ENCODE data around the gene OPN3. TPM values are rescaled to one million over a fixed set of nuclear protein-coding genes. Genes with fewer than 3 reads are reported as not detected.

OPN3 gene
- total RNA-seq, 2 donors from 2014 or later: 11.7 to 39.1 TPM

DNA sequence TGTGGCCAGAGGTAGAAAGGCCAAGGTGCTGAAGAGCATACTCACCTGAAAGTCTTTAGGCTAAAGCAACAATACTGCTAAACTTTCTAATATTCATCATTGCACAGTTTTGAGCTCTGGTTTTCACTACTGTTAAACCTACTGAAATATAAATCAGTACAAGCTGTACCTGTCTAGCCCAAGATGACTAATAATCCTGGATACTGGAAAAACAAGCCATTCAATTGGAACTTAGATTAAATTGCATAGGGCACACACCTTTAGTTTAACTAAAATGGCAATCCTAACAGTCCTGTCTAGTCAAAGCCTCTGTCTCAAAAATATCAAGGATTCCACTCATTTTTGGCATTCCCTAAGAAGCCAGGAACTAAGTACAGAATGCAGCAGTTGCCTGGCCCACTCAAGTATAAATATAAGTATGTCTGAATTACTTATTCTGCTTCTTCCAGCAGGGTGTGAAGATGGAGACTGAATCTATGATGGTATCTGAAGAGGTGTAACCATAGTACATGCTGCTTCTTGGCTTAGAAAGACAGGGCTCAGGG, 3.1 kb downstream of the OPN3 start:
- Histone ChIP-seq H3K4me3 (no peak overlapping the region), H3K27ac (no peak overlapping the region)

DNA sequence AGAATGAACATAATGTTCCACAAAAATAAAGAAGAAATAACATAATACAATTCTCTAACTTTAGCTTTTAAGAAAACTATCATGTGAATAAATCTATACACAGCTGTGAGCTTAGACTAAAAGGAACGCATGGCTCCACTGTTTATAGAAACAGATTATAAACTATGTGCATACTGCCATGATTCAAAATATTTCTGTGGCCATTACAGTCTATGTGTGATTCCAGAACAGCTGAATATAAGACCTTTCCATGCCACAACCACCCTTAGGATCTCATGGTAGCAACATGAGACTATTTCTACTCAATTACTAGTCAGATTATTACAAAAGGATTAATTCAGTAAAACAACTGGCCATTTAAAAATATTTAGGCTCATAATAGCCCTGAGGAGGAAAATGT, 3.9 kb downstream of the OPN3 start:
- Histone ChIP-seq H3K4me1 (no peaks in the 10 kb centered on the region), H3K27ac (no peak overlapping the region), H3K9ac (ENCODE audit: low read depth in 2 of 2, low read length in 2 of 2) (no peak overlapping the region), H3K4me3 (no peak overlapping the region), H3K36me3 (no peaks in the 10 kb centered on the region), H3K27me3 (no peaks in the 10 kb centered on the region), H3K9me3 (no peaks in the 10 kb centered on the region)
- DNase-seq: no peak
- TF ChIP-seq, protein P1, sequence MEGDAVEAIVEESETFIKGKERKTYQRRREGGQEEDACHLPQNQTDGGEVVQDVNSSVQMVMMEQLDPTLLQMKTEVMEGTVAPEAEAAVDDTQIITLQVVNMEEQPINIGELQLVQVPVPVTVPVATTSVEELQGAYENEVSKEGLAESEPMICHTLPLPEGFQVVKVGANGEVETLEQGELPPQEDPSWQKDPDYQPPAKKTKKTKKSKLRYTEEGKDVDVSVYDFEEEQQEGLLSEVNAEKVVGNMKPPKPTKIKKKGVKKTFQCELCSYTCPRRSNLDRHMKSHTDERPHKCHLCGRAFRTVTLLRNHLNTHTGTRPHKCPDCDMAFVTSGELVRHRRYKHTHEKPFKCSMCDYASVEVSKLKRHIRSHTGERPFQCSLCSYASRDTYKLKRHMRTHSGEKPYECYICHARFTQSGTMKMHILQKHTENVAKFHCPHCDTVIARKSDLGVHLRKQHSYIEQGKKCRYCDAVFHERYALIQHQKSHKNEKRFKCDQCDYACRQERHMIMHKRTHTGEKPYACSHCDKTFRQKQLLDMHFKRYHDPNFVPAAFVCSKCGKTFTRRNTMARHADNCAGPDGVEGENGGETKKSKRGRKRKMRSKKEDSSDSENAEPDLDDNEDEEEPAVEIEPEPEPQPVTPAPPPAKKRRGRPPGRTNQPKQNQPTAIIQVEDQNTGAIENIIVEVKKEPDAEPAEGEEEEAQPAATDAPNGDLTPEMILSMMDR (IDR thresholded peaks at IDR 0.05): no peak
- intact Hi-C loops (cut with DNase I): no loop called here

More for the DNA sequence above, 3.1 kb downstream of the OPN3 start:
- no peak for DNase-seq
- Histone ChIP-seq H3K36me3 (no peaks in the 10 kb centered on the region), H3K4me1 (no peaks in the 10 kb centered on the region), H3K27me3 (no peaks in the 10 kb centered on the region), H3K9me3 (no peaks in the 10 kb centered on the region), H3K9ac (ENCODE audit: low read depth in 2 of 2, low read length in 2 of 2) (no peak overlapping the region)
- intact Hi-C loops (cut with DNase I): no loop called here
- TF ChIP-seq, protein P1 (IDR thresholded peaks at IDR 0.05): no peak

DNA sequence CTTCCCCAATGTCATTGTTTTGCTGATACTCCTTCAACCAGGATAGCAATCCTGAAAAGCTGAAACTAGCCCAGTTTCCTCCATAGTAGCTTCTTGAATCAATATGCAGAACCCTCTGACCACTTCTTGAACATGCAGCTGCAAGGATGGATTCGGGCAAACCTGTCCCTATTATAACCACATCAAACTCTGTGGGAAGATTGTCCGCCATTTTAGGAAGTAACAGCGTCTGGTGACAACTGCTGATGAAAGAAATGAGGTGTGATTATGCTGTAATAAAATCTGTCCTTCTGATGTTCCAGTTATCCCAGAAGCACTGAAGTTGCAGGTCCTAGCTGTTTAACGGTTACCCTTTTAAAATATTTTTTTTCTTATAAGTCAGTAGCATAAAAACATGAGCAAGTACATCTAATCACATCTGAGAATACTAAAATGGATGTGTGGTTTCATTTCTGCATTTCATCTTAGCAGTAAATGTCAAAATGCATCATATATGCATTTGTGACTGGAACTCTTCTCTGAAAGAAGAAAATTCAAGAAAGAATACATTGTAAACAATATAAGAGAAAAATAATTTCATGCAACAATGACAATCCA, 4.5 kb downstream of the OPN3 start:
- Histone ChIP-seq H3K9ac (ENCODE audit: low read depth in 2 of 2, low read length in 2 of 2) (no peak overlapping the region), H3K27ac (no peak overlapping the region), H3K36me3 (no peaks in the 10 kb centered on the region), H3K27me3 (no peaks in the 10 kb centered on the region), H3K4me1 (no peaks in the 10 kb centered on the region), H3K4me3 (no peak overlapping the region), H3K9me3 (no peaks in the 10 kb centered on the region)
- intact Hi-C loops (cut with DNase I): no loop called here
- TF ChIP-seq, protein P1 (IDR thresholded peaks at IDR 0.05): no peak
- DNase-seq: no peak

DNA sequence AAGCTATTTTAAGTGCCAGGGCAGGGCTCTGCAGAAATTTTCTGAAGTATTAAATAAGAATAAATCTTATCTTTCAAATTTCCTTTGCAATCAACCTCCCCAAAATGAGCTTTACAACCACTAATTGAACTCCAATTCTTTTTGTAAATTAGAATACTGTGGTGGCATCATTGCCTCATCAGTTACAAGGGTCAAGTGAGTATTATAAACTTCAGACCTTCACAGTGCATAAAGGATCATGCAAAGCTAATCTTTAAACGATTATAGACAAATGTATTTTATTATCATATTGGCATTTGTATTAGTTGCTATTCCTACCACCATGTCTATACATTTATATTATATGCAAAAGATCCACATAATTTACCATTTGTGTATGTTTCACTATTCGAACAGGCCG, 7.2 kb downstream of the OPN3 start:
- Histone ChIP-seq H3K4me1 (no peaks in the 10 kb centered on the region), H3K36me3 (no peaks in the 10 kb centered on the region), H3K27ac (no peak overlapping the region), H3K4me3 (no peak overlapping the region), H3K9me3 (no peaks in the 10 kb centered on the region), H3K27me3 (no peaks in the 10 kb centered on the region), H3K9ac (ENCODE audit: low read depth in 2 of 2, low read length in 2 of 2) (no peak overlapping the region)
- TF ChIP-seq, protein P1 (IDR thresholded peaks at IDR 0.05): no peak
- DNase-seq: no peak
- intact Hi-C loops (cut with DNase I): no loop called here

DNA sequence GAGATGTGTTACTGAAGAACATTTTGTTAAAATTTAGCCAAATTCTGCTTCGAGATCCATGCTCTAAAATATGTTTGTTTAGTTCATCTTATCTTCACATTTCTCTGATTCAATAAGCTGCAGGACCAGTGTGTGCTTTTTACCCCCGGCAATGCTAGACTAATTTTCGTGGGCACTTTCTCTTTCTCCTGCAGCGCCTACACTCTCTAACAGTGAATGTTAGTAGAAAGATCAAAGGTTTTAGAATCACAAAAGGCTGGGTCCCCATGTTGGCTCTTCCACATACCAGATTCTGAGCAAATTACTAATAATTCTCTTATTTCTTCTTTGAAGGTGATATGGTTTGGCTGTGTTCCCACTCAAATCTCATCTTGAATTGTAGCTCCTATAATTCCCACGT, 8.5 kb downstream of the OPN3 start:
- intact Hi-C loops (cut with DNase I): no loop called here
- no peaks in the 10 kb centered on the region for H3K9me3 ChIP-seq
- H3K27me3 ChIP-seq: no peaks in the 10 kb centered on the region
- TF ChIP-seq, protein P1 (IDR thresholded peaks at IDR 0.05): no peak
- no peaks in the 10 kb centered on the region for H3K36me3 ChIP-seq
- no peak for DNase-seq
- H3K9ac ChIP-seq (ENCODE audit: low read depth in 2 of 2, low read length in 2 of 2): no peak overlapping the region
- H3K4me3 ChIP-seq: no peak overlapping the region
- no peak overlapping the region for H3K27ac ChIP-seq
- H3K4me1 ChIP-seq: no peaks in the 10 kb centered on the region
